Measurements from ENCODE around the gene ZC3H7B. TPM values are rescaled to one million over a fixed set of nuclear protein-coding genes. Genes with fewer than 3 reads are reported as not detected.

ZC3H7B gene
- polyA plus RNA-seq, 3 donors, result 0.31 to 15.7 (median 0.49) TPM

- H3K27ac ChIP-seq (ENCODE audit: low read depth in 1 of 2, low read length in 2 of 2), result peak overlapping the region in 1 of 2 donors; percentile 59
- no peak overlapping the region for H2AFZ ChIP-seq (ENCODE audit: insufficient read depth, low read depth, low read length, poor library complexity, severe bottlenecking)
- H3K4me1 ChIP-seq (ENCODE audit: control insufficient read depth in 1 of 2, insufficient read depth in 2 of 2, low read length in 2 of 2), result peaks cover 0 to 2% of the 10 kb centered on the region in 2 donors
- peaks cover 51% of the 10 kb centered on the region for H3K79me2 ChIP-seq (ENCODE audit: insufficient read depth, low read length)
- H3K36me3 ChIP-seq (replicated peaks in 1 of 2; ENCODE audit: control insufficient read depth in 1 of 2, insufficient read depth in 2 of 2, low read length in 2 of 2), result peaks cover 65 to 91% of the 10 kb centered on the region in 2 donors
- no peaks in the 10 kb centered on the region for H4K20me1 ChIP-seq (ENCODE audit: insufficient read depth, low read length)
- H3K9ac ChIP-seq (ENCODE audit: insufficient read depth, low read length, poor library complexity, severe bottlenecking), result no peak overlapping the region
- peak overlapping the region in 4 of 7 donors; percentile 7 to 54 (median 44) for H3K27ac Mint-ChIP-seq
- no peaks in the 10 kb centered on the region for H3K9me3 ChIP-seq (replicated peaks in 1 of 2; ENCODE audit: control insufficient read depth in 1 of 2, insufficient read depth in 1 of 2, low read length in 2 of 2)
- no peak overlapping the region for H3K4me3 ChIP-seq (replicated peaks in 1 of 3; ENCODE audit: low read depth in 2 of 3, low read length in 3 of 3)
- H3K4me1 Mint-ChIP-seq, result peaks cover 3% of the 10 kb centered on the region
- no peak overlapping the region for H3K4me3 Mint-ChIP-seq
- no peaks in the 10 kb centered on the region for H3K27me3 Mint-ChIP-seq (ENCODE audit: low read depth in 3 of 3)
- peaks cover 61 to 99% of the 10 kb centered on the region in 2 donors for H3K36me3 Mint-ChIP-seq
- no peak overlapping the region for H3K4me2 ChIP-seq (replicated peaks; ENCODE audit: extremely low read depth, low read length, poor library complexity, severe bottlenecking)
- H3K9me3 Mint-ChIP-seq, result peaks cover 0 to 2% (median 0%) of the 10 kb centered on the region in 7 donors
- intact Hi-C loops (cut with micrococcal nuclease), result no loop called here
- DNase-seq, result no peak
- no peak for TF ChIP-seq CTCF (IDR thresholded peaks at IDR 0.05)
- no peaks in the 10 kb centered on the region for H3K27me3 ChIP-seq (ENCODE audit: control insufficient read depth in 2 of 2, insufficient read depth in 2 of 2, low read length in 2 of 2)
- WGBS (ENCODE audit: insufficient coverage), result 92% methylated on average over 1 of the region's 4 CpGs
These were observed 26.5 kb upstream of the ZC3H7B start for GRCh38 chr22:41274856-41275255.

GRCh38 chr22:41280065-41280464 is 21.3 kb upstream of the ZC3H7B start:
- peaks cover 0 to 2% (median 0%) of the 10 kb centered on the region in 3 donors for H3K27me3 Mint-ChIP-seq (ENCODE audit: low read depth in 3 of 3)
- H3K4me1 Mint-ChIP-seq, result peaks cover 8% of the 10 kb centered on the region
- H3K36me3 Mint-ChIP-seq, result peaks cover 50 to 83% of the 10 kb centered on the region in 2 donors
- no peak for TF ChIP-seq CTCF (IDR thresholded peaks at IDR 0.05)
- no peak overlapping the region for H3K27ac ChIP-seq (ENCODE audit: low read depth in 1 of 2, low read length in 2 of 2)
- H3K4me2 ChIP-seq (replicated peaks; ENCODE audit: extremely low read depth, low read length, poor library complexity, severe bottlenecking), result no peak overlapping the region
- peak overlapping the region in 2 of 7 donors; percentile 34 to 37 for H3K27ac Mint-ChIP-seq
- no peak overlapping the region for H3K4me3 Mint-ChIP-seq
- no peak overlapping the region for H3K9ac ChIP-seq (ENCODE audit: insufficient read depth, low read length, poor library complexity, severe bottlenecking)
- H3K9me3 ChIP-seq (replicated peaks in 1 of 2; ENCODE audit: control insufficient read depth in 1 of 2, insufficient read depth in 1 of 2, low read length in 2 of 2), result no peaks in the 10 kb centered on the region
- H3K79me2 ChIP-seq (ENCODE audit: insufficient read depth, low read length), result peaks cover 79% of the 10 kb centered on the region
- intact Hi-C loops (cut with micrococcal nuclease), result loop anchor here in 1 of 2 donors (10.0 kb wide), 2 partner anchors 75 to 1235 kb away; partner anchors contain the start of gene L3MBTL2
- H3K4me1 ChIP-seq (ENCODE audit: control insufficient read depth in 1 of 2, insufficient read depth in 2 of 2, low read length in 2 of 2), result peaks cover 4 to 6% of the 10 kb centered on the region in 2 donors
- peaks cover 10% of the 10 kb centered on the region for H4K20me1 ChIP-seq (ENCODE audit: insufficient read depth, low read length)
- peaks cover 42 to 74% of the 10 kb centered on the region in 2 donors for H3K36me3 ChIP-seq (replicated peaks in 1 of 2; ENCODE audit: control insufficient read depth in 1 of 2, insufficient read depth in 2 of 2, low read length in 2 of 2)
- no peak overlapping the region for H3K4me3 ChIP-seq (replicated peaks in 1 of 3; ENCODE audit: low read depth in 2 of 3, low read length in 3 of 3)
- no peak for DNase-seq
- H3K27me3 ChIP-seq (ENCODE audit: control insufficient read depth in 2 of 2, insufficient read depth in 2 of 2, low read length in 2 of 2), result no peaks in the 10 kb centered on the region
- WGBS (ENCODE audit: insufficient coverage), result no CpG with 5 or more reads among the region's 3 CpGs
- no peak overlapping the region for H2AFZ ChIP-seq (ENCODE audit: insufficient read depth, low read depth, low read length, poor library complexity, severe bottlenecking)
- peaks cover 0 to 2% (median 0%) of the 10 kb centered on the region in 7 donors for H3K9me3 Mint-ChIP-seq

All from CD14-positive monocyte (primary cell).